HepG2 (cell line): ENCODE results near the gene CATSPERE. TPM values are rescaled to one million over a fixed set of nuclear protein-coding genes. Genes with fewer than 3 reads are reported as not detected.
A peak's percentile ranks its signal among the peaks of the same experiment; 100 is the strongest.

Experiments used
- AGO2 ChIP-seq: fragments of 200-400 bp; formaldehyde crosslinking; optimal IDR thresholded peaks from 2 replicates; pipeline ENCODE3; 2017; ENCODE audit warnings: mild to moderate bottlenecking, low read depth, low read length, moderate library complexity
- DNMT3B ChIP-seq: conservative IDR thresholded peaks from 2 replicates; pipeline ENCODE4 v1.6.1; 2016; ENCODE audit warnings: missing biosample characterization, control low read depth
- ELF3 ChIP-seq: IDR thresholded peaks from 2 replicates; pipeline ENCODE4 v1.6.1; 2016; ENCODE audit warnings: missing genetic modification reagents, missing compliant biosample characterization
- GATAD1 ChIP-seq: IDR thresholded peaks from 2 replicates; pipeline ENCODE4 v1.6.1; 2016; ENCODE audit warnings: missing genetic modification reagents, missing compliant biosample characterization
- HNF4A ChIP-seq: sonication (generic); formaldehyde crosslinking; IDR thresholded peaks from 2 replicates; pipeline ENCODE4 v1.4.0; 2020; ENCODE audit warnings: missing genetic modification reagents
- KAT2B ChIP-seq: fragments of 150-350 bp; IDR thresholded peaks from 2 replicates; pipeline ENCODE4 v1.6.1; 2014; ENCODE audit warnings: low read depth, low read length, borderline replicate concordance
- KMT2A ChIP-seq: sonication (generic); formaldehyde crosslinking; IDR thresholded peaks from 2 replicates; pipeline ENCODE4 v1.4.0; 2020; ENCODE audit warnings: missing genetic modification reagents
- MIER3 ChIP-seq: IDR thresholded peaks from 2 replicates; pipeline ENCODE4 v1.6.1; 2016; ENCODE audit warnings: missing compliant biosample characterization, borderline replicate concordance
- NBN ChIP-seq: fragments of 450-650 bp; conservative IDR thresholded peaks from 2 replicates; pipeline ENCODE4 v1.6.1; 2017
- NFYC ChIP-seq: IDR thresholded peaks from 2 replicates; pipeline ENCODE4 v1.6.1; 2016; ENCODE audit warnings: missing genetic modification reagents, missing compliant biosample characterization
- NR2C2 ChIP-seq: sonication (generic); formaldehyde crosslinking; IDR thresholded peaks from 2 replicates; pipeline ENCODE4 v1.4.0; 2020; ENCODE audit warnings: missing genetic modification reagents, mild to moderate bottlenecking, moderate library complexity, borderline replicate concordance
- SMAD1 ChIP-seq: sonication (generic); formaldehyde crosslinking; IDR thresholded peaks from 2 replicates; pipeline ENCODE4 v1.4.0; 2020; ENCODE audit warnings: missing genetic modification reagents, low read depth, mild to moderate bottlenecking, borderline replicate concordance
- SNAI1 ChIP-seq: sonication (generic); formaldehyde crosslinking; IDR thresholded peaks from 2 replicates; pipeline ENCODE4 v1.5.0; 2020; ENCODE audit warnings: mild to moderate bottlenecking, missing genetic modification reagents, borderline replicate concordance
- STAT5B ChIP-seq: sonication (generic); formaldehyde crosslinking; IDR thresholded peaks from 2 replicates; pipeline ENCODE4 v1.4.0; 2020; ENCODE audit warnings: missing genetic modification reagents
- ZMAT3 ChIP-seq: sonication (generic); formaldehyde crosslinking; conservative IDR thresholded peaks from 2 replicates; pipeline ENCODE4 v1.7.0; 2021; ENCODE audit warnings: missing genetic modification reagents
- ZNF292 ChIP-seq: sonication (generic); formaldehyde crosslinking; IDR thresholded peaks from 2 replicates; pipeline ENCODE4 v1.8.1; 2022; ENCODE audit warnings: mild to moderate bottlenecking, low read depth, missing genetic modification reagents, borderline replicate concordance
- ZNF468 ChIP-seq: sonication (generic); formaldehyde crosslinking; IDR thresholded peaks from 2 replicates; pipeline ENCODE4 v1.8.0; 2022; ENCODE audit warnings: mild to moderate bottlenecking, moderate library complexity, missing genetic modification reagents
- ZNF615 ChIP-seq: sonication (generic); formaldehyde crosslinking; IDR thresholded peaks from 2 replicates; pipeline ENCODE4 v1.5.0; 2020; ENCODE audit warnings: mild to moderate bottlenecking, missing genetic modification reagents, borderline replicate concordance
- ZNF878 ChIP-seq: sonication (generic); formaldehyde crosslinking; IDR thresholded peaks from 2 replicates; pipeline ENCODE4 v1.8.1; 2023; ENCODE audit warnings: mild to moderate bottlenecking, missing genetic modification reagents, moderate library complexity
- polyA plus RNA-seq, 8 experiments: library from polyadenylated mRNA; depleted of rRNA in 3 of 8; stranded (reverse) in 7 of 8; unstranded in 1 of 8; fragments of >200 nt; fragmentation: Illumina TruSeq in 4 of 8; extraction: Trizol in 4 of 8; gene quantifications; 2 replicates each; pipeline versions ENCODE4 v1.2.1 to v1.2.3, GENCODE V29; 2011 to 2016; ENCODE audit warnings: low read depth in 4 of 8, missing spikeins in 1 of 8, mixed read lengths in 1 of 8; ENCODE audit not compliant: insufficient read depth in 1 of 8
- total RNA-seq, 5 experiments: library from RNA; depleted of rRNA; stranded (reverse); fragments of >200 nt; fragmentation: Illumina TruSeq; extraction: Trizol; gene quantifications; 2 replicates each; pipeline ENCODE4 v1.2.3, GENCODE V29; 2016; ENCODE audit warnings: low read depth in 1 of 5
- TF ChIP-seq, protein P1 (sequence below): sonication (generic); formaldehyde crosslinking; IDR thresholded peaks from 2 replicates; pipeline ENCODE4 v1.5.1; 2020; ENCODE audit warnings: missing genetic modification reagents, mild to moderate bottlenecking, borderline replicate concordance
- TF ChIP-seq, protein P2 (sequence below): IDR thresholded peaks from 2 replicates; pipeline ENCODE4 v1.6.1; 2016; ENCODE audit warnings: mild to moderate bottlenecking
- TF ChIP-seq, protein P3 (sequence below): sonication (generic); formaldehyde crosslinking; IDR thresholded peaks from 2 replicates; pipeline ENCODE4 v1.5.0; 2020; ENCODE audit warnings: missing genetic modification reagents
- TF ChIP-seq, protein P4 (sequence below): IDR thresholded peaks from 2 replicates; pipeline ENCODE4 v1.4.0; 2020; ENCODE audit warnings: mild to moderate bottlenecking, missing genetic modification reagents

The CATSPERE gene
- total and polyA plus RNA-seq, 2 of the 13 experiments (the other 11 are each of a cell fraction or from before 2014, with no cell fraction given) = 0.34 to 0.51 TPM

DNA sequence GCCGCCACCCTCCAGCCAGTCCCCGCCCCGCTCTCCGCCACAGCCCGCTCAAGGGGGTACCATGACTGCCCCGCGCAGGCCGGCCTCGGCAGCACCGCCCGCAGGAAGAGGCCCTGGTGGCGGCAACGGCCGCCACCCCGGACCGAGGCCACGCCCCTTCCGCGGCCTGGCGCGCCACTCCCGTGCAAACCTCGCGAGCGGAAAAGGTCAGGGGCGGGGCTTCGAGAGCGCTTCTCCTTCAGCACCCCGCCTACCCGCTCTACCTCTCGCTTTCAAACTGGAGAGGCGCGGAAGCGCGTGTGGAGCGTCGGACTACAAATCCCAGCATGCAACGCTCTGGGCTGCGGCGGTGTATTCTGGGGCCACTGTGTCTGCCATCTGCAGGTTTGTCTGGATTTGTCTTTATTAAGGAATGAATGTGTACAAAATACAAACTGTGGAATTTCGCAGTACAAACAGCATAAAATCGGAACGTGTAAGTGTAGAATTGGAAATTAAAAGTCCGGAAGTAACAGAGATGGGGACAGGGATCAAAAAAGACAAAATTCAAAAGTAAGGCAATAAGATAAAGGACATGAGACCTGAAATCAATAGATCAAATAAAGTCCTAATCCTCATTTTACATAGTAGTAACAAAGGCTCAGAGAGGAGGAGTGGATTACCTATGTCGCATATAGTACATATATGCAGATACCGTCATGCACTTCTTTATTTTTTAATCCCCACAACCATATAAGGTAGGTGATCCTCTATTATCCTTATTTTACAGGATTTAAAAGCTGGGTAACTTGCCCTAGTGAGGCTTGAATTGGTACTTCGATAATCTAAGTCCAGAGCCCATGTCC, 8.9 kb upstream of the CATSPERE start (continued):
- TF ChIP-seq, protein P1, sequence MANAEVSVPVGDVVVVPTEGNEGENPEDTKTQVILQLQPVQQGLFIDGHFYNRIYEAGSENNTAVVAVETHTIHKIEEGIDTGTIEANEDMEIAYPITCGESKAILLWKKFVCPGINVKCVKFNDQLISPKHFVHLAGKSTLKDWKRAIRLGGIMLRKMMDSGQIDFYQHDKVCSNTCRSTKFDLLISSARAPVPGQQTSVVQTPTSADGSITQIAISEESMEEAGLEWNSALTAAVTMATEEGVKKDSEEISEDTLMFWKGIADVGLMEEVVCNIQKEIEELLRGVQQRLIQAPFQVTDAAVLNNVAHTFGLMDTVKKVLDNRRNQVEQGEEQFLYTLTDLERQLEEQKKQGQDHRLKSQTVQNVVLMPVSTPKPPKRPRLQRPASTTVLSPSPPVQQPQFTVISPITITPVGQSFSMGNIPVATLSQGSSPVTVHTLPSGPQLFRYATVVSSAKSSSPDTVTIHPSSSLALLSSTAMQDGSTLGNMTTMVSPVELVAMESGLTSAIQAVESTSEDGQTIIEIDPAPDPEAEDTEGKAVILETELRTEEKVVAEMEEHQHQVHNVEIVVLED (CRISPR knock-in tag) = peak; percentile 98
- TF ChIP-seq NFYC (CRISPR knock-in tag) (peak; percentile 58), ZNF615 (no peak), SNAI1 (CRISPR knock-in tag) (no peak), NR2C2 (CRISPR knock-in tag) (peak; percentile 83), ZNF292 (CRISPR knock-in tag) (no peak), ZNF878 (CRISPR knock-in tag) (0 out of 2 replicates have a peak, but pooled peaks have one; percentile 60), ZNF468 (CRISPR knock-in tag) (no peak), SMAD1 (CRISPR knock-in tag) (0 out of 2 replicates have a peak, but pooled peaks have one; percentile 69), GATAD1 (peak; percentile 72), STAT5B (CRISPR knock-in tag) (no peak), KMT2A (CRISPR knock-in tag) (no peak), HNF4A (CRISPR knock-in tag) (no peak), DNMT3B (CRISPR knock-in tag) (no peak), KAT2B (no peak), MIER3 (CRISPR knock-in tag) (0 out of 2 replicates have a peak, but pooled peaks have one; percentile 52), ZMAT3 (no peak), AGO2 (no peak), ELF3 (CRISPR knock-in tag) (peak; percentile 11; the same call in 1 of the 2 replicates), NBN (no peak)
- TF ChIP-seq, protein P2, sequence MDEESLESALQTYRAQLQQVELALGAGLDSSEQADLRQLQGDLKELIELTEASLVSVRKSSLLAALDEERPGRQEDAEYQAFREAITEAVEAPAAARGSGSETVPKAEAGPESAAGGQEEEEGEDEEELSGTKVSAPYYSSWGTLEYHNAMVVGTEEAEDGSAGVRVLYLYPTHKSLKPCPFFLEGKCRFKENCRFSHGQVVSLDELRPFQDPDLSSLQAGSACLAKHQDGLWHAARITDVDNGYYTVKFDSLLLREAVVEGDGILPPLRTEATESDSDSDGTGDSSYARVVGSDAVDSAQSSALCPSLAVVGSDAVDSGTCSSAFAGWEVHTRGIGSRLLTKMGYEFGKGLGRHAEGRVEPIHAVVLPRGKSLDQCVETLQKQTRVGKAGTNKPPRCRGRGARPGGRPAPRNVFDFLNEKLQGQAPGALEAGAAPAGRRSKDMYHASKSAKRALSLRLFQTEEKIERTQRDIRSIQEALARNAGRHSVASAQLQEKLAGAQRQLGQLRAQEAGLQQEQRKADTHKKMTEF (CRISPR knock-in tag) = peak; percentile 72
- TF ChIP-seq, protein P3, sequence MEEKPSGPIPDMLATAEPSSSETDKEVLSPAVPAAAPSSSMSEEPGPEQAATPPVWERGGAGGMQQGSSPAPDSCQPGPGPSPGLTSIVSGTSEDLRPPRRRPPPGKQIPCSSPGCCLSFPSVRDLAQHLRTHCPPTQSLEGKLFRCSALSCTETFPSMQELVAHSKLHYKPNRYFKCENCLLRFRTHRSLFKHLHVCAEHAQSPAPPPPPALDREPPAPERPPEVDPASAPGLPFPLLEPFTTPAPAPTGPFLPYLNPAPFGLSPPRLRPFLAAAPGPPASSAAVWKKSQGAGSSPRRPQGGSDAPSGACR (CRISPR knock-in tag) = no peak
- TF ChIP-seq, protein P4, sequence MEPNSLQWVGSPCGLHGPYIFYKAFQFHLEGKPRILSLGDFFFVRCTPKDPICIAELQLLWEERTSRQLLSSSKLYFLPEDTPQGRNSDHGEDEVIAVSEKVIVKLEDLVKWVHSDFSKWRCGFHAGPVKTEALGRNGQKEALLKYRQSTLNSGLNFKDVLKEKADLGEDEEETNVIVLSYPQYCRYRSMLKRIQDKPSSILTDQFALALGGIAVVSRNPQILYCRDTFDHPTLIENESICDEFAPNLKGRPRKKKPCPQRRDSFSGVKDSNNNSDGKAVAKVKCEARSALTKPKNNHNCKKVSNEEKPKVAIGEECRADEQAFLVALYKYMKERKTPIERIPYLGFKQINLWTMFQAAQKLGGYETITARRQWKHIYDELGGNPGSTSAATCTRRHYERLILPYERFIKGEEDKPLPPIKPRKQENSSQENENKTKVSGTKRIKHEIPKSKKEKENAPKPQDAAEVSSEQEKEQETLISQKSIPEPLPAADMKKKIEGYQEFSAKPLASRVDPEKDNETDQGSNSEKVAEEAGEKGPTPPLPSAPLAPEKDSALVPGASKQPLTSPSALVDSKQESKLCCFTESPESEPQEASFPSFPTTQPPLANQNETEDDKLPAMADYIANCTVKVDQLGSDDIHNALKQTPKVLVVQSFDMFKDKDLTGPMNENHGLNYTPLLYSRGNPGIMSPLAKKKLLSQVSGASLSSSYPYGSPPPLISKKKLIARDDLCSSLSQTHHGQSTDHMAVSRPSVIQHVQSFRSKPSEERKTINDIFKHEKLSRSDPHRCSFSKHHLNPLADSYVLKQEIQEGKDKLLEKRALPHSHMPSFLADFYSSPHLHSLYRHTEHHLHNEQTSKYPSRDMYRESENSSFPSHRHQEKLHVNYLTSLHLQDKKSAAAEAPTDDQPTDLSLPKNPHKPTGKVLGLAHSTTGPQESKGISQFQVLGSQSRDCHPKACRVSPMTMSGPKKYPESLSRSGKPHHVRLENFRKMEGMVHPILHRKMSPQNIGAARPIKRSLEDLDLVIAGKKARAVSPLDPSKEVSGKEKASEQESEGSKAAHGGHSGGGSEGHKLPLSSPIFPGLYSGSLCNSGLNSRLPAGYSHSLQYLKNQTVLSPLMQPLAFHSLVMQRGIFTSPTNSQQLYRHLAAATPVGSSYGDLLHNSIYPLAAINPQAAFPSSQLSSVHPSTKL = no peak; the same call in 1 of the 2 replicates
